HG03025 (cell line): Measurements from ENCODE around the gene HDAC10.

Experiments used
- ATAC-seq: cut with Tn5 transposase; IDR thresholded peaks from one replicate; pipeline ENCODE4 v1.9.1; 2021; ENCODE audit warnings: mild to moderate bottlenecking, moderate library complexity; ENCODE audit not compliant: unreplicated experiment, low FRiP score

The HDAC10 gene

GRCh38 chr22:50270666-50271394 is 19.8 kb upstream of the HDAC10 start:
- ATAC-seq = no peak

GRCh38 chr22:50269970-50270665 is 19.1 kb upstream of the HDAC10 start, which contains the start of gene MAPK11:
Gene MAPK11, minus strand, starts transcription at chr22:50270380. Its CDS starts 88 bp downstream, at chr22:50270292.
- no peak for ATAC-seq

GRCh38 chr22:50269573-50269969 is 18.5 kb upstream of the HDAC10 start:
- no peak for ATAC-seq

- no peak for ATAC-seq
Measured at GRCh38 chr22:50268655-50269113, 17.6 kb upstream of the HDAC10 start.

GRCh38 chr22:50267591-50268390 is 16.7 kb upstream of the HDAC10 start:
- ATAC-seq = no peak

- ATAC-seq = no peak
Measured at GRCh38 chr22:50266994-50267393, 15.9 kb upstream of the HDAC10 start.

- no peak for ATAC-seq
Measured at GRCh38 chr22:50264946-50265669, 14.0 kb upstream of the HDAC10 start.

GRCh38 chr22:50264104-50264745 is 13.2 kb upstream of the HDAC10 start:
- ATAC-seq = no peak

- ATAC-seq = no peak
Measured at GRCh38 chr22:50262973-50263617, 12.0 kb upstream of the HDAC10 start.

GRCh38 chr22:50262460-50262911 is 11.4 kb upstream of the HDAC10 start:
- no peak for ATAC-seq

- no peak for ATAC-seq
Measured at GRCh38 chr22:50261615-50262459, 10.8 kb upstream of the HDAC10 start, which contains the start of gene MAPK12. Gene MAPK12, minus strand, starts transcription at chr22:50261683. Its CDS starts 174 bp downstream, at chr22:50261509.

GRCh38 chr22:50260801-50261614 is 9.9 kb upstream of the HDAC10 start:
- ATAC-seq = no peak

- ATAC-seq = no peak
Measured at GRCh38 chr22:50260434-50260800, 9.4 kb upstream of the HDAC10 start.

- no peak for ATAC-seq
Measured at GRCh38 chr22:50259302-50259701, 8.2 kb upstream of the HDAC10 start.

GRCh38 chr22:50258361-50259292 is 7.6 kb upstream of the HDAC10 start:
- ATAC-seq = no peak
